GM12891 (cell line): ENCODE data around the gene DUSP22.

Experiments used
- PAX5 ChIP-seq: IDR thresholded peaks from 2 replicates; pipeline ENCODE4 v1.6.1; 2011; ENCODE audit warnings: low read length, moderate library complexity, mild to moderate bottlenecking; ENCODE audit not compliant: insufficient read depth, severe bottlenecking
- POLR2A ChIP-seq: IDR thresholded peaks from 2 replicates; pipeline ENCODE4 v1.6.1; 2011; ENCODE audit warnings: low read depth, low read length, control low read depth
- POLR2AphosphoS5 ChIP-seq: IDR thresholded peaks from 2 replicates; pipeline ENCODE4 v1.6.1; 2011; ENCODE audit warnings: low read depth, low read length, control low read depth
- SPI1 ChIP-seq: IDR thresholded peaks from 2 replicates; pipeline ENCODE4 v1.6.1; 2011; ENCODE audit warnings: low read depth, low read length, control low read depth
- TAF1 ChIP-seq: IDR thresholded peaks from 2 replicates; pipeline ENCODE4 v1.6.1; 2011; ENCODE audit warnings: low read depth, low read length, control low read depth

DNA sequence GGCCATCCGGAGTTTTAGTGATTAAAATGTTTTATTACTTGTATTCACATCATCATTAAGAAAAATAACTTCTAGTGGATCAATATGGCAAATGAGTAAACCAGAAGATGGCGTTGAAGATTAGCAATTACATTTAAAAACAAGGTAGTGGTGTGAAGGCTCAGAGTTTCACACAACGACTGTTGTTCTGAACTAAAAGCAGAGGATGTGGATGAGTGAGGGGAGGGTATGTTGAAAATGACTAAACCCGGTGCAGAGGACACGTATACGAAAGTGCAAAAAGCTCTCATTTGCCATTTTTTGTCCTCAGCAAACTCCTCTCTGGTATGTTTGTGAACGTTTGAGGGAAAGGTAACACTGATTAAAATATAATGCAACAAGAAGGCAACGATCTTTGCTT, 97.3 kb downstream of the DUSP22 start:
- TF ChIP-seq POLR2A: peak; percentile 69; the same call in 1 of the 2 replicates
- 0 out of 2 replicates have a peak, but pooled peaks have one; percentile 15 for TF ChIP-seq SPI1
- TF ChIP-seq POLR2AphosphoS5: 0 out of 2 replicates have a peak, but pooled peaks have one; percentile 72
- no peak for TF ChIP-seq TAF1
- no peak for TF ChIP-seq PAX5
